ENCODE measurements around the gene TAGLN.

Gene TAGLN

DNA sequence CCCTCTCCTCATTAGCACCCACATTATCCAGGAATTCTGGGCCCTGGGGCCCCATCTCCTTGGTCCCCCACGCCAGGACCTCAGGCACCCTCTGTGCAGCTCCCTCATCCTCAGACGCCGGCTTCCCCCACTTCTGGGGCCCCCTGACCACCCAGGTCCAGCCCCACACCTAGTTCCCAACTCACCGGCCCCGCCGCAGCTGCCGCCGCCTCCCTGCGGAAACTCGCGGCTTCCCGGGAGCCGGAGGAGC lies 32.6 kb downstream of the TAGLN start, which contains the start of gene PCSK7:
Gene PCSK7, minus strand, starts transcription at position 232 of the 250 bp plus-strand sequence. CDS start 2,229 bp downstream, outside the sequence.
- no peak for DNase-seq

DNA sequence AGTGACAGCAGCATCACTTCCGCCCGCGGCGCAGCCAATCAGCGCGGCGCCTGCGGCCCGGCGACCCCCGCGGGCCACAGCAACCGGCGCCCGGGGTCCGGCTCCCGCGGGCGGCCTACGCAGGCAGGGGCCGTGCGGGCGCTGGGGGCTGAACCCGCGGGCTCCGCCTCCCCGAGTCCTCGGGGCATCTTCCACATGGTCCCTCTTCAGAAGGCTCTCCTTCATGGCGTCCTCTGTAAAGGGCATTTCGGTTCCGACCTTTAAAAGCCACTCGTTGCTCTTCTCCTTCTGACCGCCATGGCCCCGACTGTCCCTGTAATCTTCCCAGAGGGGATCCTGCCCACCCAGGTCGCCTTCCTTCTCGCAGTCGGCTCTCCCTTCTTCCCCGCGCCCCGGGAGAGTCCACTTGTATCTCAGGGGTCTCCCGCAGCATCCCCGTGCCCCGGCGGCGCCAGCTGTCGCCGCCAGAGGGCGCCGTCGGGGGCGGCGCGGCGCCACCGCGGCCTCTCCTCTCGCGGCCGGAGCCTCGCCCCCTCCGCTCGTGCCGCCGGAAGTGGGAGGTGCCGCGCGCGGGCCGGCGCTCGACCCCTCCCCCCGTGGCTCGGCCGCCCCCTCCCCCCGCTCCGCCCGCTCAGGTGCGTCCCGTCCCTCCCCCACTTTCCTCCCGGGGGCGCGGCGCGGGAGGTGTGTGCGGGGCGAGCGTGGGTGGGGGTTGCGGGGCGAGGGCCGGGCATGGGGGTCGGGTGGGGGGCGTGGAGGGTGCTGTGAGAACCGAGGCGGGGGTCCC lies 33.1 kb downstream of the TAGLN start, which contains the start of gene RNF214:
Gene RNF214, plus strand, starts transcription at position 580 of the 787 bp plus-strand sequence. CDS start 1,602 bp downstream, outside the sequence.
- peak; percentile 79 for DNase-seq

DNA sequence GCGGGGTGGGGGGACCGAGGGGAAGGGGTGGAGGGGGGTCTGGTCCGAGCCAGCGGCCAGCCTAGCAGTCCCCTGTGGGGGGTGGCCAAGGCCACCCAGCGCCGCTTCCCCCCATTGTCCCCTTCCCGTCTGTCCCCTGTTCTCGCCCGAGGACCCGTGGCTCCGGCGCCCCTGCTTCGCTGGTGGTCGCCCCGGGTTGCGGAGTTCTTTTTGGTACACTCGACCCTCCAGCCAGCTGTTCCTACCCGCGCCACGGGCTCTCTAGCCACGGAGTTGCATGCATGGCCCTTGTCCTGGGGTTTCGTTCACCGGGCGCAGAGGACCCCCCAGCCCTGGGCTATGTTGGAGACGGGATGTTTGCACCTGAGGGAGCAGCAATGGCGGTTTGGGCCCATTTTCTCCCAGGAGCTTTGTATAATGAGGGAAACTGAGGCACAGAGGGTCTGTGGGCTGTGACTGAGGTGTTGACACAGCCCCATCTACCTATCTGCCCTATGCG lies 33.8 kb downstream of the TAGLN start:
- peak; percentile 37 for DNase-seq

DNA sequence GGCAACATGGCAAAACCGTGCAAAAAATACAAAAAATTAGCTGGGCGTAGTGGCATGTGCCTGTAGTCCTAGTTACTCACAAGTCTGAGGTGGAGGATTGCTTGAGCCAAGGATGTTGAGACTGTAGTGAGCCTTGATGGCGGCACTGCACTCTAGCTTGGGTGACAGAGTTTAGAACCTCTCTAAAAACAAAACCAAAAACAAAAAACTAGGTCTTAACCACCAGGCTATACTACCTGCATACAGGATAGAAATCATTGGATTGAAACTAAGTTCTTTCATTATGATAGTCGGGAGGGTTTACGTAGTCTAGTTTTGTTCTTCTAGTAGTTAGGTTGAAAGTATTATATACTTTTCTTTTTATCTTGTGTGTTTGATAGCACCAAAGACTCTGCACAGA lies 39.1 kb downstream of the TAGLN start:
- no peak for DNase-seq

DNA sequence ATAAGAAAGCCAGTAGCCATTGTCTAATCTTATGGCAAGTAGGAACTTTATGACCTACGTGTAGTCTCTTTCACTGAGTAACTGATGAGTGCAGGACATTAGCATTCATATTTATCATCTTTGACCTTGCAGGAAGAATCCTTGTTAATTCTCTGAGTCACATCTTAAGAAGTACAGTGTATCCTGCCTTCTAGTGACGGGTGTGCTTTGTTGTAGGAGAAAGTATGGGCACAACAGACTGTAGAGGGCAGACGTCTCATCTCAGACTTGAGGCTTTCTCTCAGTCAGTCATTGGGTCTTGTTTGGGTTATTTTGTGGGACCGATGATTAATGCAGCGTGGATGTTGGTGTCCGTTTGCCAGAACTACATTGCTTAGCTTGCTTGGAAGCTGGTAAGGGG lies 40.1 kb downstream of the TAGLN start:
- DNase-seq: no peak

DNA sequence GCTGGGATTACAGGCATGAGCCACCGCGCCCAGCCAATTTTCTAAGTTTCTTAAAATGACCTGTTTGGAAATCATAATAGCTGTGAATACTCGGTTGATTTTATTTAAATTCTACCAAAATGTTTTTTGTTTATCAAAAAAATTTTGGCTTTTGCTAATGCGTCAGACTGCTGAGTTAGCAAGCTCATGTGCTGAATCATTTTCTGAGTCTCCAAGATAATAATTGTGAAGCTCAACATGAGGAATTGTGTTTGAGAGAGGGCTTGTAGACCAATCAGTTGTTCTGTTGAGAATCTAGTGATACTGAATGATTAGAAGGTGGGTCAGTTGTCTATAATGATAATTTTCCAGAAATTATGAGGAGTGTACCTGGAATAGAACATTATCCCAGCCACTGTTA lies 49.2 kb downstream of the TAGLN start:
- no peak for DNase-seq

DNA sequence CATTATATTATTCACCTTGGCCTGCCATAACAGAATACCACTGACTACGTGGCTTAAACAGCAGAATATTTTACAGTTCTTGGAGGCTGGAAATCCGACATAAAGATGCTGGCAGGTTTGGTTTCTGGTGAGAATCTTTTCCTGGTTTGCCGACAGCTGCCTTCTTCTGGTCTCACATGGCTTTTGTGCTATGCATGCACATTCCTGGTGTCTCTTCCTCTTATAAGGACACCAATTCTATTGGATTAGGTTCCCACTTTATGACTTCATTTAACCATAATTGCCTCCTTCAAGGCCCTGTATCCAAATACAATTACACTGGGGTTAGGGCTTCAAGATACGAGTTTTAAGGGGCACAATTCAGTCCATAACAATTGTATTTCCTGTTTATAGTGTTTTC lies 50.4 kb downstream of the TAGLN start:
- no peak for DNase-seq

DNA sequence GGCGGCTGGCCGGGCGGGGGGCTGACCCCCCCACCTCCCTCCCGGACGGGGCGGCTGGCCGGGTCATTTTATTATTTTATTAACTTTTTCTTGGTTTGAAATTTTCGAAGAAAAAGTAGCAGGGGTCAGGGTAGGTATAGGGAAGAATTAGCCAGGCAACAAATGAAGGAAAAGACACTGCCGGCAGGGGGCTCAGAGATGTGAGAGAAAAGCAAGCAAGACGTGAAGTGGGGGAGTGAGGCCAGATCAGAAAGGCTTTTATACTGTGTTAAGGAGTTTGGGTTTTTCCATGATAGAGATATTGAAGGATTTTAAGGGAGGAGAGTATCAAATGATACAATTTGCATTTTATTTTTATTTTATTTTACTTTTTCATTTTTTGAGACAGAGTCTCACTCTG lies 52.3 kb downstream of the TAGLN start:
- DNase-seq: no peak

DNA sequence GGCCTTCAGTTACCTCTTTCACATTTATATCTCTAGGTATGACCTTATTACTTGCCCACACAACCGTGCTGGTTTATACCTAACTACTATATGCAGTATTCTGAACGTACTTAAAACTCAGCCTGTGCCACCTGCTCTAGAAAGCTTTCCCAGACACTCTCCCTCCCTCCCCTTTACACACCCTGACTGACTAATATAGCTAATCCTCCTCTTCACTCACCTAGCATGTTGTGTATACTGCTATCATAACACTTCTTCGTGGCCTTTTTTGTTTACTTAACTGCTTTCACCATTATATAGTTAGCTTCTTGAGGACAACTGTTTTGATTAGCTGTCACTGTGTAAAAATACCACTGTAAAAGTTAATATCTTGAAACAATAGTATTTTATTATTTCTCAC lies 56.8 kb downstream of the TAGLN start:
- DNase-seq: no peak

DNA sequence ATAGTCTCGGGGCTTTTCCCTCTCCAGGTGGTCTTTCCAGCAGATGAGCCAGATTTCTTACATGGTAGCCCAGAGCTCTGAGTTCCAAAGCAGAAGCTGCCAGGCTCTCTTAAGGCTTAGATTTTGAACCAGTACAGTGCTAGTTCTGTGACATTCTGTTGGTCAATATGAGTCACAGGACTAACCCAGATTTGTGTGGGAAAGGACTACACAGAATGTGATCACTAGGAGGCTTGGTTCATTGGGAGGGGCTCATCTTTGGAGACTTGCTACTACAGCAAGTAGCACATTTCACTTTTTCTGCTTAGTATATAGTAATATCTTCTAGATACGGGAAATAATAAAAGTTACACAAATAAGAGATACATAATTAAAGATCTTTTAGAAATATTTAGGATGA lies 57.4 kb downstream of the TAGLN start:
- DNase-seq: no peak

Measured in stimulated activated CD8-positive, alpha-beta memory T cell treated with anti-CD3 and anti-CD28 coated beads, Interleukin-4, amount 100 ng/mL, for 48 hours (primary cell).